Measurements from ENCODE around the gene DDX60. TPM values are rescaled to one million over a fixed set of nuclear protein-coding genes. Genes with fewer than 3 reads are reported as not detected.

DDX60 gene
- total RNA-seq, 4 donors from 2014 or later, result 6.0 to 13.3 (median 9.8) TPM

- TF ChIP-seq POLR2AphosphoS5 (IDR thresholded peaks at IDR 0.05), result no peak
- H3K36me3 ChIP-seq, result peaks cover 8 to 76% (median 51%) of the 10 kb centered on the region in 4 donors
- WGBS, result 56% methylated on average over 2 of the region's 2 CpGs
- H3K27ac ChIP-seq (replicated peaks in 1 of 4), result no peak overlapping the region
- H3K27me3 ChIP-seq, result no peaks in the 10 kb centered on the region
- intact Hi-C loops (cut with DNase I), result no loop called here
- peaks cover 3 to 8% (median 5%) of the 10 kb centered on the region in 4 donors for H3K4me1 ChIP-seq
- DNase-seq (ENCODE audit: extremely low spot score), result no peak
- H3K9me3 ChIP-seq, result no peaks in the 10 kb centered on the region
- no peak overlapping the region for H3K4me3 ChIP-seq
These were observed 48.7 kb downstream of the DDX60 start for GRCh38 chr4:168269896-168270295.

GRCh38 chr4:168265327-168265726 lies 53.2 kb downstream of the DDX60 start:
- Histone ChIP-seq H3K27ac (replicated peaks in 1 of 4) (no peak overlapping the region), H3K4me3 (no peak overlapping the region), H3K9me3 (no peaks in the 10 kb centered on the region), H3K36me3 (peaks cover 8 to 59% (median 30%) of the 10 kb centered on the region in 4 donors), H3K4me1 (peaks cover 4 to 13% (median 7%) of the 10 kb centered on the region in 4 donors), H3K27me3 (no peaks in the 10 kb centered on the region)
- intact Hi-C loops (cut with DNase I), result no loop called here
- whole genome bisulfite sequencing, result 65% methylated on average over 1 of the region's 1 CpG
- no peak for TF ChIP-seq CTCF (IDR thresholded peaks at IDR 0.05)
- no peak for TF ChIP-seq POLR2AphosphoS5 (IDR thresholded peaks at IDR 0.05)
- no peak for TF ChIP-seq EP300 (IDR thresholded peaks at IDR 0.05)
- no peak for TF ChIP-seq POLR2A (IDR thresholded peaks at IDR 0.05; ENCODE audit: low read depth)
- DNase-seq (ENCODE audit: extremely low spot score), result no peak

GRCh38 chr4:168264903-168265302 lies 53.6 kb downstream of the DDX60 start:
- no peak for DNase-seq (ENCODE audit: extremely low spot score)
- TF ChIP-seq EP300 (IDR thresholded peaks at IDR 0.05) (no peak), POLR2A (IDR thresholded peaks at IDR 0.05; ENCODE audit: low read depth) (no peak), CTCF (IDR thresholded peaks at IDR 0.05) (no peak), POLR2AphosphoS5 (IDR thresholded peaks at IDR 0.05) (no peak)
- H3K9me3 ChIP-seq, result no peaks in the 10 kb centered on the region
- no peaks in the 10 kb centered on the region for H3K27me3 ChIP-seq
- WGBS, result 30% methylated on average over 3 of the region's 3 CpGs
- H3K4me1 ChIP-seq, result peaks cover 4 to 13% (median 7%) of the 10 kb centered on the region in 4 donors
- intact Hi-C loops (cut with DNase I), result no loop called here
- H3K36me3 ChIP-seq, result peaks cover 10 to 62% (median 31%) of the 10 kb centered on the region in 4 donors
- no peak overlapping the region for H3K27ac ChIP-seq (replicated peaks in 1 of 4)
- no peak overlapping the region for H3K4me3 ChIP-seq

GRCh38 chr4:168263039-168263438 lies 55.5 kb downstream of the DDX60 start:
- H3K27ac ChIP-seq (replicated peaks in 1 of 4), result no peak overlapping the region
- H3K27me3 ChIP-seq, result no peaks in the 10 kb centered on the region
- peaks cover 6 to 56% (median 18%) of the 10 kb centered on the region in 4 donors for H3K36me3 ChIP-seq
- H3K4me3 ChIP-seq, result no peak overlapping the region
- no peak for DNase-seq (ENCODE audit: extremely low spot score)
- H3K4me1 ChIP-seq, result peaks cover 4 to 13% (median 7%) of the 10 kb centered on the region in 4 donors
- TF ChIP-seq POLR2A (IDR thresholded peaks at IDR 0.05; ENCODE audit: low read depth), result no peak
- TF ChIP-seq EP300 (IDR thresholded peaks at IDR 0.05), result no peak
- no peak for TF ChIP-seq CTCF (IDR thresholded peaks at IDR 0.05)
- no peak for TF ChIP-seq POLR2AphosphoS5 (IDR thresholded peaks at IDR 0.05)
- WGBS, result 100% methylated on average over 1 of the region's 1 CpG
- intact Hi-C loops (cut with DNase I), result no loop called here
- H3K9me3 ChIP-seq, result no peaks in the 10 kb centered on the region

- DNase-seq (ENCODE audit: extremely low spot score), result no peak
- Histone ChIP-seq H3K9me3 (no peaks in the 10 kb centered on the region), H3K27me3 (no peaks in the 10 kb centered on the region), H3K4me1 (peaks cover 0 to 3% (median 0%) of the 10 kb centered on the region in 4 donors), H3K27ac (replicated peaks in 1 of 4) (no peak overlapping the region), H3K4me3 (no peak overlapping the region), H3K36me3 (peaks cover 6 to 58% (median 19%) of the 10 kb centered on the region in 4 donors)
- TF ChIP-seq POLR2AphosphoS5 (IDR thresholded peaks at IDR 0.05), result no peak
- TF ChIP-seq CTCF (IDR thresholded peaks at IDR 0.05), result no peak
- TF ChIP-seq POLR2A (IDR thresholded peaks at IDR 0.05; ENCODE audit: low read depth), result no peak
- no peak for TF ChIP-seq EP300 (IDR thresholded peaks at IDR 0.05)
- intact Hi-C loops (cut with DNase I), result no loop called here
- WGBS, result 97% methylated on average over 1 of the region's 1 CpG
These were observed 59.5 kb downstream of the DDX60 start for GRCh38 chr4:168259096-168259495.
